PFSK-1 (cell line): ENCODE results near the gene ALX4.

Source experiments
- FOXP2 ChIP-seq: optimal IDR thresholded peaks from 2 replicates; pipeline ENCODE3; 2011; ENCODE audit warnings: borderline replicate concordance, control low read depth, inconsistent platforms; ENCODE audit not compliant: insufficient read depth; ENCODE audit errors: extremely low read length, extremely low read depth
- POLR2AphosphoS5 ChIP-seq: IDR thresholded peaks from 2 replicates; pipeline ENCODE4 v1.6.1; 2012; ENCODE audit warnings: low read depth, mild to moderate bottlenecking, control low read depth, low read length, moderate library complexity
- SIN3A ChIP-seq: IDR thresholded peaks from 2 replicates; pipeline ENCODE4 v1.6.1; 2012; ENCODE audit warnings: mild to moderate bottlenecking, low read length, moderate library complexity, borderline replicate concordance; ENCODE audit not compliant: insufficient read depth
- TAF1 ChIP-seq: IDR thresholded peaks from 2 replicates; pipeline ENCODE4 v1.6.1; 2012; ENCODE audit warnings: low read length, control low read depth, borderline replicate concordance; ENCODE audit not compliant: insufficient read depth
- TF ChIP-seq, protein P1 (sequence below), 2 experiments: IDR thresholded peaks; 2 replicates each; pipeline versions ENCODE4 v1.6.1 to v1.8.0; 2011 to 2012; ENCODE audit warnings: low read depth in 2 of 2, low read length in 2 of 2, control low read depth in 1 of 2, inconsistent platforms in 1 of 2, mild to moderate bottlenecking in 1 of 2, moderate library complexity in 1 of 2; ENCODE audit not compliant: insufficient read depth in 1 of 2

ALX4 gene

DNA sequence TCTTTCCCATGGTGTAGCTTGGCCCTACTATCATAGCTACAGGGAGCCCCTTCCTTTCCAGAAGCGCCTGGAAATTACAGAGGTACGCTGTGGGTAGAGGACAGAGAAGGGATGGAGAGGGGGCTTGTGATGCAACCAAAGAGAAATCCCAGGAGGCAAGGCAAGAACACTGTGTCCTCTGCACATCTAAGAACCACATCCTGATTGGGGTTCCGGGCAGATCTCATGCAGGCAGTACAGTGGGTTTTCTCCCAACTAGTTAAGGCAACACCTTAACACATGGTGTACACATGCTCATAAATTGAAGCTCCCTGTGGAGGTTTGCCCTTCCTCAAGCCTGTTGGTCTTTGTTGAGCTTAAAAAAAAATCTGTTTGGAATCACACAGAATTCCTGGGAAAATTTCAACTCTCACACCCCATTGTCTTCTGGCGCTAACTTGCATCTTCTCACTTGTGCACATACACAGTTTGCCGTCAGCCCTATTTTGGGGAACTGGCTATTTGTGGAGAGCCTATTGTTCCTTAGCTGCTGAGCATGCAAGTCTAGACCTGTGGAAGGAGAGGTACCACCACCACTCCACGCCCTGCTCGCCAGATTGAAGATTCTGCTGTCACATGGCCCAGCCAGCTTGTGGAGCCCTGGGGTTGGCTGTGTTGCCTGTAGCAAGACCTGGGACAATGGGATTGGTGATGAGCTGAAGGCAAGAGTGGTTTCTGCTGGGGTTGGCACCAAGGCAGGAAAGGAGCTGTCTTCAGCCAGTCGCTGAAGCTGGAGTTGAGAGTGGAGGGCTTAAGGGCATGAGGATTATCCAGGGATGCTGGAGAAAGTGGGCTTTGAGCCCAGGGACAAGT is 52.4 kb downstream of the ALX4 start:
- TF ChIP-seq POLR2AphosphoS5 (no peak), TAF1 (no peak), SIN3A (no peak)

DNA sequence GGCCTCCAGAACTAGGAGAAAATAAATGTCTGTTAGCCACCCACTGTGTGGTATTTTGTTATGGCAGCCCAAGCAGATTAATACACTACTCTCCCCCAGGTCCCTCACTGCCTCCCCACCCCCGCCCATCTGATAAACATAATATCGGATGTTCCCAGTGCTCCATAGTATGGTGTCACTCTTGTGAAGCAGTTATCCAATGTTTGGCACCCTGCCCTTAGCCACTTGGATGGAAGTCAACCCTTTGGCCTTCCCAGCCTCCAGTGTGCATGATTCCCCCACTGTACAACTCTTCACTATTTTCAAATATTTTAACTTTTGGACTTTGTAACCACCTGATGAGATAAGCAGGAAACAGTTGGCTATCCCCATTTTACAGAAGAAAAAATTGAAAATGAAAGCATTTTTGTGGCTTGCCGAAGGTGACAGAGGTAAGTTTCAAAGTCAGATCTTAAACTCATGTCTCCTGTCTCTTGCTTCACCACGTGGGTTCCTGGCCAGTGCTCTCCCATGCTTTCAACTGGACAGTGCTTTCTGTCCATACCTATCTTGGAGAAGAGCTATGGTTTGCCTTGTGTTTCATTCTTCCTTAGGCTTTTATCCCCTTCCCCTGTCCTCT is 53.2 kb downstream of the ALX4 start:
- TF ChIP-seq FOXP2 (no peak), POLR2AphosphoS5 (no peak), SIN3A (no peak)
- TF ChIP-seq, protein P1, sequence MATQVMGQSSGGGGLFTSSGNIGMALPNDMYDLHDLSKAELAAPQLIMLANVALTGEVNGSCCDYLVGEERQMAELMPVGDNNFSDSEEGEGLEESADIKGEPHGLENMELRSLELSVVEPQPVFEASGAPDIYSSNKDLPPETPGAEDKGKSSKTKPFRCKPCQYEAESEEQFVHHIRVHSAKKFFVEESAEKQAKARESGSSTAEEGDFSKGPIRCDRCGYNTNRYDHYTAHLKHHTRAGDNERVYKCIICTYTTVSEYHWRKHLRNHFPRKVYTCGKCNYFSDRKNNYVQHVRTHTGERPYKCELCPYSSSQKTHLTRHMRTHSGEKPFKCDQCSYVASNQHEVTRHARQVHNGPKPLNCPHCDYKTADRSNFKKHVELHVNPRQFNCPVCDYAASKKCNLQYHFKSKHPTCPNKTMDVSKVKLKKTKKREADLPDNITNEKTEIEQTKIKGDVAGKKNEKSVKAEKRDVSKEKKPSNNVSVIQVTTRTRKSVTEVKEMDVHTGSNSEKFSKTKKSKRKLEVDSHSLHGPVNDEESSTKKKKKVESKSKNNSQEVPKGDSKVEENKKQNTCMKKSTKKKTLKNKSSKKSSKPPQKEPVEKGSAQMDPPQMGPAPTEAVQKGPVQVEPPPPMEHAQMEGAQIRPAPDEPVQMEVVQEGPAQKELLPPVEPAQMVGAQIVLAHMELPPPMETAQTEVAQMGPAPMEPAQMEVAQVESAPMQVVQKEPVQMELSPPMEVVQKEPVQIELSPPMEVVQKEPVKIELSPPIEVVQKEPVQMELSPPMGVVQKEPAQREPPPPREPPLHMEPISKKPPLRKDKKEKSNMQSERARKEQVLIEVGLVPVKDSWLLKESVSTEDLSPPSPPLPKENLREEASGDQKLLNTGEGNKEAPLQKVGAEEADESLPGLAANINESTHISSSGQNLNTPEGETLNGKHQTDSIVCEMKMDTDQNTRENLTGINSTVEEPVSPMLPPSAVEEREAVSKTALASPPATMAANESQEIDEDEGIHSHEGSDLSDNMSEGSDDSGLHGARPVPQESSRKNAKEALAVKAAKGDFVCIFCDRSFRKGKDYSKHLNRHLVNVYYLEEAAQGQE (IDR thresholded peaks at IDR 0.05; ENCODE audit: insufficient read depth in 1 of 2, low read depth in 2 of 2, low read length in 2 of 2), result no peak

DNA sequence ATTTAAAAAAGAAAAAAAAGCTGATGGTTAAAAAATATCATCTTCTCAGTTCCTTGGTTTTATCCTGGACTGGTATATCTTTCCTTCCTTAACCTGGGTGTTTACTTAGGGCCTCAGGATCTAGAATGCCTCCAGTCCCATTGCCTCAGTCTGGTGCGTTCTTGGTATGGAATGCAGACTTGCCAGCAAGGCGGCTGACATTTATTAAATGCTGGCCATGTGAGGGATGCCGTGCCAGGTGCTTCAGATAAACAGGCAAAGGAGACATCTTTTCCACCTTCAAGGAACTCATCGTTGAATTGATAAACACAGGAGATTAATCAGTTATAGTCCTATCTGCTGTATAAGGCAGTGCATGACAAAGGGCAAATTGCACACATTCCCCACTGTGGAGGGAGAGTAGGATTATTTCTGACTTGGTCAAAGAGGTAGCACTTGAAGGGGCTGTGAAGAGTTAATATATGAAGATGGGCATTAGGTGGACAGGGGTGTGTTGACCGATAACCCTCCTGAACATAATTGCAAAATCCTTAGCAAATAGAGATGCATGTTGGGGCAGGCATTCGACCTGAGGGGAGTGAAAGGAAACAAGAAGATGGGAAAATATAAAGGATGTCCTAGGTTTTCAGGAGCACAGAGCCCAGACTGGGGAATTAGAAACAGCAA is 54.4 kb downstream of the ALX4 start:
- TF ChIP-seq TAF1 (no peak), POLR2AphosphoS5 (no peak), FOXP2 (no peak), SIN3A (no peak)
- TF ChIP-seq, protein P1 (IDR thresholded peaks at IDR 0.05; ENCODE audit: insufficient read depth in 1 of 2, low read depth in 2 of 2, low read length in 2 of 2), result no peak

DNA sequence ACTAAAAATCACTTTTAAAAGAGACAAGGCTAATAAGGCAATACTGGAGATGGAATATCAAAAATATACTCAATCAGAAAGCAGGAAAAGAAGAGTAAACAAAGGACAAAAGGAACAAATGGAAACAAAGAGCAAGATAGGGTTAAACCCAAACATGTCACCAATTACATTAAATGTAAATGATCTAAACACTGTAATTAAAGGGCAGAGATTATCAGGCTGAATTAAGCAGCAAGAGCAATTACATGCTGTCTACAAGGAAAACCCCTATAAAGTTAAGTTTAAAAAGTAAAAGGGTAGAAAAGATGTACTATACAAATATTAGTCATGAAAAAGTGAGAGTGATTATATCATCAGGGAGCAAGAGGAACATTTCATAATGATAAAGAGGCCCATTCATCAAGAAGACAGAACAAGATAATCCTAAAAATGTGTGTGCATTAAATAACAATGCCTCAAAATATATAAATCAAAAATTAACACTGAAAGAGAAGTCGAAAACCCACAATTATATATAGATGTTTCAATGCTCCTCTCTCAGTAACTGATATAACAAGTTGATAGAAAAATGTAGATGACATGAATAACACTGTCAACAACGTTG is 56.8 kb downstream of the ALX4 start:
- TF ChIP-seq POLR2AphosphoS5 (no peak), TAF1 (no peak), SIN3A (no peak), FOXP2 (no peak)
- TF ChIP-seq, protein P1 (IDR thresholded peaks at IDR 0.05; ENCODE audit: insufficient read depth in 1 of 2, low read depth in 2 of 2, low read length in 2 of 2), result no peak

DNA sequence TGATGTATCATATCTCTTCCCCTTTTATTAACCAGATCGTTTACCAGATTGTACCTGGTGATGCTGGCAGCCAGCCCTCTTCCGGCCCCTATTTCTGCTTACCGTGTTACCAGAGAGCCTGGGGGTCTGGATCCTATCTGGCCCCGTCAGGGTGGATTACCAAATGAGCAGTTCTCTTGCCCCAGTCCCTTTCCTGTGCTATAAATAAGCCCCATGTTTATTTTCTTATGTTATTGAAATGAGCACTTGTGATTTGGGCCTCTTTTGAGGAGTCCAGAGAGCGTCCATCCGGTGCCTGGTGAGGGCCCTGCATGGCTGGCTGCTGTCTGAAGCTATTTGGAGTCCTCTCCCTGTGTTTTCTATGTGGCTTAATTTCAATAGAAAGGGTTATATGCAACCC is 59.5 kb downstream of the ALX4 start:
- TF ChIP-seq FOXP2, result no peak
- TF ChIP-seq, protein P1 (IDR thresholded peaks at IDR 0.05; ENCODE audit: insufficient read depth in 1 of 2, low read depth in 2 of 2, low read length in 2 of 2), result no peak
- TF ChIP-seq TAF1, result no peak
- TF ChIP-seq POLR2AphosphoS5, result no peak
- TF ChIP-seq SIN3A, result no peak
